ENCODE measurements around the gene OR2V1.

DNA sequence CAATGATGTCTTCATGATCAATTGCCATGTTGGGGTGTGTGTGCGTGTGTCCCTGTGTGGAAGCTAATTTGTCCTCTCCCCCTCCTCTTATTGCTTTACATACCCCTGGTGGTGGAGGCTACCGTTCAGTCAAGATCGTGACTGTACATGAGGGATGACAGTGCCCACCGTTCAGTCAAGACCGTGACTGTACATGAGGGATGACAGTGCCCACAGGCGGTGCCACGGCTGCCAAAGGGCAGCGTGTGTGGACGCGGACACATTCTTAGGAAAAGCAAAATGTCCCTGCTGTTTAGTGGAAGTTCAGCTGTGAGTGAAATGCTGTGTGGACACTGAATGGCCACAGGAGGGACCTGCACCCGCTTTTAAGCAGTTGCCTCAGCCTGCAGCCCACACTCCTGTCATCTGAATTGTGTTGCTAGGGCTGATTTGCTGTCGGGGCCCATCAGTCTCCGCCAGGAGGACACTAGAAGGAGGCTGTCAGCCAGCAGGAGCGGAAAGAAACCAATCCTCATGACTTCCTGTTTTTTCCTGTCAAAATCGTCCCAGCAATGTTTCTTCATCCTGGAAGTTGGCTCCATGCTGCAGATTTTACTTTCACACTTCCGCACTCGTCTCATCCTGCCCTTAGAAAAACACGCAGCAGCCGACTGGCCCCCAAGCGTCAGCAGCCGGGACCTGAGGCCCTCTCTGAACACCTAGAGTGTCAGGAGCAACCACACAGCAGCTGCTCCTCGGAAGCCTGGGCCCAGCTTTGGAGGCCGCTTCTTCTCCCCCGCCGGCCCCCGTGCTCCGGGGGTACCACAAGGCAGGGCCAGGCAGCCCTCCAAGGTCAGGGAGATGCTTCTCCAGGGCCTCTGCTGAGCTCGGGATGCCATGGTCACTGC is 9.1 kb downstream of the OR2V1 start:
- TF ChIP-seq, protein P1, sequence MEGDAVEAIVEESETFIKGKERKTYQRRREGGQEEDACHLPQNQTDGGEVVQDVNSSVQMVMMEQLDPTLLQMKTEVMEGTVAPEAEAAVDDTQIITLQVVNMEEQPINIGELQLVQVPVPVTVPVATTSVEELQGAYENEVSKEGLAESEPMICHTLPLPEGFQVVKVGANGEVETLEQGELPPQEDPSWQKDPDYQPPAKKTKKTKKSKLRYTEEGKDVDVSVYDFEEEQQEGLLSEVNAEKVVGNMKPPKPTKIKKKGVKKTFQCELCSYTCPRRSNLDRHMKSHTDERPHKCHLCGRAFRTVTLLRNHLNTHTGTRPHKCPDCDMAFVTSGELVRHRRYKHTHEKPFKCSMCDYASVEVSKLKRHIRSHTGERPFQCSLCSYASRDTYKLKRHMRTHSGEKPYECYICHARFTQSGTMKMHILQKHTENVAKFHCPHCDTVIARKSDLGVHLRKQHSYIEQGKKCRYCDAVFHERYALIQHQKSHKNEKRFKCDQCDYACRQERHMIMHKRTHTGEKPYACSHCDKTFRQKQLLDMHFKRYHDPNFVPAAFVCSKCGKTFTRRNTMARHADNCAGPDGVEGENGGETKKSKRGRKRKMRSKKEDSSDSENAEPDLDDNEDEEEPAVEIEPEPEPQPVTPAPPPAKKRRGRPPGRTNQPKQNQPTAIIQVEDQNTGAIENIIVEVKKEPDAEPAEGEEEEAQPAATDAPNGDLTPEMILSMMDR (IDR thresholded peaks at IDR 0.05) = peak in 3 of 4 donors; percentile 6 to 10 (median 8)
- no peak for TF ChIP-seq POLR2A (IDR thresholded peaks at IDR 0.05)
